Gastroesophageal sphincter (tissue), 4 donors: ENCODE data around the gene PSME1. TPM values are rescaled to one million over a fixed set of nuclear protein-coding genes. Genes with fewer than 3 reads are reported as not detected.

Experiments used
- ATAC-seq: fragments of 150-250 bp; one replicate; pipeline ENCODE4 v1.9.1; 2016; ENCODE audit warnings: mild to moderate bottlenecking, moderate library complexity
- H3K27ac ChIP-seq, 4 donors: fragments of 200-600 bp; sonication (generic) in 3 of 4; 1 replicate in 3 of 4; 2 replicates in 1 of 4; pipeline ENCODE4 v1.5.1; 2016 to 2019
- H3K27me3 ChIP-seq: fragments of 200-600 bp; sonication (generic); one replicate; pipeline ENCODE4 v1.5.1; 2019
- H3K36me3 ChIP-seq, 2 donors: fragments of 200-600 bp; sonication (generic); one replicate each; pipeline ENCODE4 v1.5.1; 2019; ENCODE audit warnings: control low read depth in 1 of 2
- H3K4me1 ChIP-seq, 3 donors: fragments of 200-600 bp; sonication (generic); 1 replicate in 2 of 3; 2 replicates in 1 of 3; pipeline ENCODE4 v1.5.1; 2016 to 2019; ENCODE audit warnings: control low read depth in 2 of 3
- H3K4me3 ChIP-seq, 2 donors: fragments of 200-600 bp; sonication (generic); one replicate each; pipeline ENCODE4 v1.5.1; 2019; ENCODE audit warnings: mild to moderate bottlenecking in 1 of 2, moderate library complexity in 1 of 2
- H3K9me3 ChIP-seq, 3 donors: fragments of 200-600 bp; sonication (generic); one replicate each; pipeline ENCODE4 v1.5.1; 2017 to 2019; ENCODE audit warnings: control low read depth in 2 of 3
- EP300 ChIP-seq: sonication (generic); formaldehyde crosslinking; IDR thresholded peaks from one replicate; pipeline ENCODE4 v1.6.1; 2017; ENCODE audit warnings: antibody characterized with exemption, mild to moderate bottlenecking
- POLR2A ChIP-seq, 2 donors: fragments of 450-650 bp; IDR thresholded peaks; one replicate each; pipeline ENCODE4 v1.6.1; 2017; ENCODE audit warnings: antibody characterized with exemption in 2 of 2, mild to moderate bottlenecking in 2 of 2, moderate library complexity in 1 of 2
- POLR2AphosphoS5 ChIP-seq: sonication (generic); formaldehyde crosslinking; IDR thresholded peaks from one replicate; pipeline ENCODE4 v1.6.1; 2017; ENCODE audit warnings: antibody characterized with exemption
- WGBS, 2 donors: methylation state at CpG; one replicate each; pipeline ENCODE4 v1.1.5; 2018; ENCODE audit warnings: low coverage in 1 of 2; 5-methylcytosine and 5-hydroxymethylcytosine counted together
- total RNA-seq, 4 donors: library from RNA; depleted of rRNA; stranded (reverse); fragments of >200 nt; gene quantifications; one replicate each; pipeline ENCODE4 v1.1.0, GENCODE V29; 2016
- TF ChIP-seq, protein P1 (sequence below), 4 experiments: fragments of 200-600 bp in 2 of 4; fragments of 450-650 bp in 2 of 4; sonication (generic) in 1 of 4; IDR thresholded peaks; one replicate each; pipeline ENCODE4 v1.5.1; 2017 to 2019; ENCODE audit warnings: antibody characterized with exemption in 4 of 4, mild to moderate bottlenecking in 2 of 4, moderate library complexity in 2 of 4

Gene PSME1
- total RNA-seq, 4 donors from 2014 or later: 114 to 186 (median 127) TPM

DNA sequence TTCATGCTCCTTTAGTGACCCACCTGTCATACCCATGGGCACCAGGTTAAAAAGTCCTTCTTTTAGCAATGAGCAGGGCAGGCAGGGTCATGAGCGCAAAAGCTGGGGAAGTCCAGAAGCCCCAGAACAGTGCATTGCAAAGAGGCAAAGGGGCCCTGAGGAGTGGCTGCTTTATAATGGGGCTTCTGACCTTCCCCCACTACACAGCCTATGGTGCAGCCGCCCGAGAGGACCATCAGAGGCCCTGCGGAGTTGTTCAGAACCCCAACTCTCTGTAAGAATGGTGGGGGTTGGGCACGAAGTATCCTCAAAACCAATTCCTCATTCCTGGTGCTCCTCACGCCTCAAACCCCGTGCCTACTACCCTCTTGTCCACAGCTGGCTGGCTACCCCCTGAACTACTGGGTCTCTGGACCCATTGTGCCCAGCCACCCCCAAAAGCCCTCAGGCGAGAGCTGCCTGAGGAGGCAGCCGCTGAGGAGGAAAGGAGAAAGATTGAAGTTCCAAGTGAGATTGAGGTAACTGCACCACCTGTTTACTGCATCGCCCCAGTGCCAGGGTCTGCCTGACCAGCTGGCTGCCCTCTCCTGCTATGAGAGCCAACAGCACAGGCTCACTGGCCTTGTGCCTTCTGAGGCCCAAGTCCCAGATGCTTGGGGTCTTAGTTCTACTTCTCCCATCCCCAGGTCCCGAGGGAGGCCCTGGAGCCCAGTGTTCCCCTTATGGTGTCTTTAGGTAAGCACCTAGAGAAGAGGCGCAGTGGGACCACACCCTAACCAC lies 42.6 kb downstream of the PSME1 start:
- no peak for ATAC-seq
- Histone ChIP-seq H3K27ac (peak overlapping the region in 3 of 4 donors; percentile 69 to 74 (median 74)), H3K36me3 (peaks cover 0 to 74% of the 10 kb centered on the region in 2 donors), H3K4me3 (no peak overlapping the region), H3K4me1 (peaks cover 0 to 14% (median 4%) of the 10 kb centered on the region in 3 donors), H3K27me3 (no peaks in the 10 kb centered on the region), H3K9me3 (no peaks in the 10 kb centered on the region)
- TF ChIP-seq POLR2AphosphoS5: no peak
- TF ChIP-seq POLR2A (IDR thresholded peaks at IDR 0.05): no peak
- TF ChIP-seq, protein P1, sequence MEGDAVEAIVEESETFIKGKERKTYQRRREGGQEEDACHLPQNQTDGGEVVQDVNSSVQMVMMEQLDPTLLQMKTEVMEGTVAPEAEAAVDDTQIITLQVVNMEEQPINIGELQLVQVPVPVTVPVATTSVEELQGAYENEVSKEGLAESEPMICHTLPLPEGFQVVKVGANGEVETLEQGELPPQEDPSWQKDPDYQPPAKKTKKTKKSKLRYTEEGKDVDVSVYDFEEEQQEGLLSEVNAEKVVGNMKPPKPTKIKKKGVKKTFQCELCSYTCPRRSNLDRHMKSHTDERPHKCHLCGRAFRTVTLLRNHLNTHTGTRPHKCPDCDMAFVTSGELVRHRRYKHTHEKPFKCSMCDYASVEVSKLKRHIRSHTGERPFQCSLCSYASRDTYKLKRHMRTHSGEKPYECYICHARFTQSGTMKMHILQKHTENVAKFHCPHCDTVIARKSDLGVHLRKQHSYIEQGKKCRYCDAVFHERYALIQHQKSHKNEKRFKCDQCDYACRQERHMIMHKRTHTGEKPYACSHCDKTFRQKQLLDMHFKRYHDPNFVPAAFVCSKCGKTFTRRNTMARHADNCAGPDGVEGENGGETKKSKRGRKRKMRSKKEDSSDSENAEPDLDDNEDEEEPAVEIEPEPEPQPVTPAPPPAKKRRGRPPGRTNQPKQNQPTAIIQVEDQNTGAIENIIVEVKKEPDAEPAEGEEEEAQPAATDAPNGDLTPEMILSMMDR (IDR thresholded peaks at IDR 0.05): no peak
- TF ChIP-seq EP300: no peak
- 80 to 100% methylated on average over 1 of the region's 12 CpGs for WGBS, 2 donors

DNA sequence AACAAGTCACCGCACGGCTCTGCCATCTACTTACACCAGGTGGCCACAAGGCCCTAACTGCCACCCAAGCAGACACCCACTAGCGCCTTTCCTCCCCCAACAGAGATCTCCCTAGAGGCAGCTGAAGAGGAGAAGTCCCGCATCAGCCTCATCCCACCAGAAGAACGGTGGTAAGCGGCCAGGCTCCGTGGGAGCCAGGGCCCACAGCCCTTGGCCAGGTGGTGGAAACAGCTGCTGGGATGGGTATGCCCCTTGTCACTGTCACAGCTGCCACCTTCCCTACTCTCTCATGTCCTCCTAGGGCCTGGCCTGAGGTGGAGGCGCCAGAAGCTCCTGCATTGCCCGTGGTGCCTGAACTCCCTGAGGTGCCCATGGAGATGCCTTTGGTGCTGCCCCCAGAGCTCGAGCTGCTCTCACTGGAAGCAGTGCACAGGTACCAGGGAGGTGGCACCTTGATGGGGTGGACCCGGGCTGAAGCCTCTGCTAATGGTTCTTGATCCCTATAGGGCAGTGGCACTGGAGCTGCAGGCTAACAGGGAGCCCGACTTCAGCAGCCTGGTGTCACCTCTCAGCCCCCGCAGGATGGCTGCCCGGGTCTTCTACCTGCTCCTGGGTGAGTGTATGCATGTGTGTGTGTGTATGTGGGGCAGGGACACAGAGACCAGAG lies 43.4 kb downstream of the PSME1 start:
- ATAC-seq: no peak
- H3K9me3 ChIP-seq: no peaks in the 10 kb centered on the region
- peak overlapping the region; percentile 26 to 74 (median 72) for H3K27ac ChIP-seq
- peaks cover 0 to 14% (median 4%) of the 10 kb centered on the region in 3 donors for H3K4me1 ChIP-seq
- TF ChIP-seq, protein P1 (IDR thresholded peaks at IDR 0.05): no peak
- TF ChIP-seq POLR2A (IDR thresholded peaks at IDR 0.05) (no peak), EP300 (no peak), POLR2AphosphoS5 (no peak)
- peaks cover 0 to 82% of the 10 kb centered on the region in 2 donors for H3K36me3 ChIP-seq
- H3K4me3 ChIP-seq: no peak overlapping the region
- no peaks in the 10 kb centered on the region for H3K27me3 ChIP-seq
- 79% methylated on average over 4 of the region's 14 CpGs; no CpG with 5 or more reads in 1 of the 2 donors for WGBS, 2 donors

DNA sequence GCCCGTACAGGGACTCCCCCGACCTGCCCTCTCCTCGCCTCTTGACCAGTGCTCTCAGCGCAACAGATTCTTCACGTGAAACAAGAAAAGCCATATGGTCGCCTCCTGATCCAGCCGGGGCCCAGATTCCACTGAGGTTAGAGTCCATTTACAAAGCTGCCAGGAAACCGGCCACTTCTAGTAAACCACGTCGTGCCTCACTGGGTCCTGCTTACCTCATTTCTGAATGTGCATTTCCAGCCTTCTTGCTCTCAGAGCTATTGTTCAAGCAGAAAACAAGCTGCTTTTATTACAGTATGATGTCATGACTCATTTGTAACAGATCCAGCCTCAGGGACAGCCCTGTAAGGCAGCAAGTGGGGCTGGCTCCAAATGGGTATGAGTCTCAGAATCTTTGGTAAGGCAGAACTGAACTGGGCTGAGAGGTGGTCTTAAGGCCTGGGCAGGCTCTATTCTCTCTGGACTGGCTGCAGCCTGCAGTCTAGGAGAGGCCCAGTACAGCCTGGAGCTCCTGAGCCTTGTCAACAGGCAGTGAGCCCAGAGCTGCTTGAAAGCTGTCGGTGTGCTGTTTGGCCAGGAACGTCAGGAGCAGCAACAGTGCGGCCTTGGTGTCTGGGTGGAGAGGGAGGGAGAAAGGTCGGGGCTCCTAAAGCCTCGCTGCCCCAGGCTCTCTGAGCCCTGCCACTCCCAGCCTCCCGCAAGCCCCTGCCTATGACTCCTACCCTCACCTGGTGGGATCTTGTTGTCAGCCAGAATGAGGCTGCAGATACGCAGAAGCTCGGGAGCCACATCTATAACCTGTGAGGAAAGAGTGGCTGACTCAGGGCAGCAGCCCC lies 44.2 kb downstream of the PSME1 start:
- peak; percentile 69 for ATAC-seq
- no peaks in the 10 kb centered on the region for H3K9me3 ChIP-seq
- TF ChIP-seq POLR2AphosphoS5 (peak; percentile 12), POLR2A (IDR thresholded peaks at IDR 0.05) (no peak)
- H3K4me1 ChIP-seq: peaks cover 0 to 14% (median 4%) of the 10 kb centered on the region in 3 donors
- peak overlapping the region; percentile 26 to 74 (median 72) for H3K27ac ChIP-seq
- H3K36me3 ChIP-seq: peaks cover 0 to 90% of the 10 kb centered on the region in 2 donors
- H3K27me3 ChIP-seq: no peaks in the 10 kb centered on the region
- H3K4me3 ChIP-seq: no peak overlapping the region
- WGBS, 2 donors: 47 to 72% methylated on average over 2 to 4 of the region's 18 CpGs

DNA sequence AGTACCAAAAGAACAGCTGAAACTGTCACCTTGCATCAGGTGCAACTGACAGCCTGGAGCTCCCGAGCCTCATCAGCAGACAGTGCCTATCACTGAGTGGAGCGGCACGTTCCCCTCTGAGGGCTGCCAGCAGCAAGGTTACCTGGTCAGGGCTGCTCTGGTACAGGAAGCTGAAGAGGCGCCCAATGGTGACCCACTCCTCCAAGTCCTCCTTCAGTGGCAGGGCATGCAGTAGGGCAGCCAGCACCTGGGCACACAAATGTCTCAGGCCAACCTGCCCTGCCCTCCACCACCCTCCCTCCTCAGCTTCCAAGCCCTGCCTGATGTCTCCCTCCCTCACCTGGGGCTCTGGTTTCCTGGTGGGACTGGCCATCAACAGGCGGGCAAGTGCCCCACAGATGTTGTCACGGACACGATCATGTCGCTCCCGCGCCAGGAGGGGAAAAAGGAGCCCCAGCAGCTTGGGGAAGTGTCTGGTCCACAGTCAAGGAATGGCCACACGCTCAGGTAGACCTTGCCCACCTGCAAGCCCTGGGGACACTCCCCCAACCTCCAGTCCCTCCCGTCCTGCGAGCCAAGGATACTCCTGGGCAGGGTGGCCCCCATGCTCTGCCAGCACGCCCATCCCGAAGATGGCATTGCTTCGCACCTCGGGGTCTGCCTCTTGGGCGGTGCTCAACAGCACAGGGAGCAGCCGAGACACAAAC lies 45.5 kb downstream of the PSME1 start:
- 62% methylated on average over 3 of the region's 19 CpGs; no CpG with 5 or more reads in 1 of the 2 donors for WGBS, 2 donors
- peaks cover 0 to 100% of the 10 kb centered on the region in 2 donors for H3K36me3 ChIP-seq
- no peaks in the 10 kb centered on the region for H3K27me3 ChIP-seq
- ATAC-seq: no peak
- H3K4me1 ChIP-seq: peaks cover 0 to 14% (median 4%) of the 10 kb centered on the region in 3 donors
- H3K9me3 ChIP-seq: no peaks in the 10 kb centered on the region
- H3K4me3 ChIP-seq: no peak overlapping the region
- TF ChIP-seq EP300 (no peak), POLR2AphosphoS5 (no peak), POLR2A (IDR thresholded peaks at IDR 0.05) (no peak)
- TF ChIP-seq, protein P1 (IDR thresholded peaks at IDR 0.05): no peak
- H3K27ac ChIP-seq: peak overlapping the region in 2 of 4 donors; percentile 69 to 74
